ENCODE measurements around the gene REC8.

Gene REC8

DNA sequence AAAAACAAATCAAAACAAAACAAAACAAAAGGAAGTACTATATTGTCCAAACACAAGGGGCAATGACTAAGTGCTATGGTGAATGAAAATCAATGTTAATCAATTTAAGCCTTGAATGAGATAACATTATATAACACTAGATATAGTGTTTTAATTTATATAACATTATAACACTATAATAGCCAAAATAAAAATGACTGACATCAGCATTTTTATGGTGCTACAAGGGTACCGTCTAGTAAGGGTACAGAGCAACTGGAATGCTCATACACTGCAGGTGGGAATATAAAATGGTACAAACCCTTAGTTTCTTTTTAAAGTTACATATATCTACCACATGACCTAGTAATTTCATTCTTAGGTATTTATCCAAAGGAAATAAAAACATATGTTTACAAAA, 54.6 kb downstream of the REC8 start:
- H3K27me3 ChIP-seq (ENCODE audit: insufficient read depth, low read length, poor library complexity), result no peaks in the 10 kb centered on the region
- peaks cover 4% of the 10 kb centered on the region; the same call in 1 of the 2 replicates for H4K20me1 ChIP-seq (ENCODE audit: insufficient read depth, low read length)
- no peak overlapping the region for H3K9ac ChIP-seq (ENCODE audit: low read depth, low read length)
- H3K4me2 ChIP-seq (ENCODE audit: insufficient read depth, low read length), result no peak overlapping the region
- ATAC-seq (ENCODE audit: insufficient read depth, low read depth) (no peak), DNase-seq (no peak)
- peaks cover 16% of the 10 kb centered on the region for H3K4me1 ChIP-seq (ENCODE audit: insufficient read depth, low read length)
- no peak overlapping the region for H3K27ac ChIP-seq (ENCODE audit: low read length)
- H3K4me3 ChIP-seq (ENCODE audit: low read depth in 1 of 2, low read length in 2 of 2), result no peak overlapping the region
- H3K36me3 ChIP-seq (ENCODE audit: insufficient read depth, low read length), result peaks cover 12% of the 10 kb centered on the region
- no peak overlapping the region for H2AFZ ChIP-seq (ENCODE audit: low read depth, low read length)
- H3K9me3 ChIP-seq (ENCODE audit: insufficient read depth, low read length, severe bottlenecking), result no peaks in the 10 kb centered on the region
- TF ChIP-seq CTCF (IDR thresholded peaks at IDR 0.05; ENCODE audit: borderline replicate concordance, extremely low read depth, low read length, poor library complexity, severe bottlenecking), result no peak
- no peak for TF ChIP-seq EZH2 (IDR thresholded peaks at IDR 0.05; ENCODE audit: borderline replicate concordance, low read depth, low read length, severe bottlenecking)
- H3K79me2 ChIP-seq (ENCODE audit: insufficient read depth, low read length), result peaks cover 81% of the 10 kb centered on the region

DNA sequence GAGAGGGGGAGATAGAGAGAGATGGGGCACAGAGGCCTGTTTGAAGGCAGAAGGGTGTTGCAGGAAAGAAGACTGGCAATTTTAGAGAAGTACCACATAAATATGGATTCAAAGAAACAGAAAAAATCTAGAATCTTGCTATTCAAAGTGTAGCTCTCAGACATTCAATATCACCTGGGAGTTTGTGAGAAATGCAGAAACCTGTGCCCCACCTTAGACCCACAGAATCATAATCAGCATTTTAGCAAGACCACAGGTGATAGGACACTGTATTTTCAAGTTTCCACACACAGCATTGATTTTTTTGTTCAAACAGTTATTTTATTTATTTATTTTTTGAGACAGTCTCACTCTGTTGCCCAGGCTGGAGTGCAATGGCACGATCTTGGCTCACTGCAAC, 57.0 kb downstream of the REC8 start:
- TF ChIP-seq EZH2 (IDR thresholded peaks at IDR 0.05; ENCODE audit: borderline replicate concordance, low read depth, low read length, severe bottlenecking), result no peak
- TF ChIP-seq CTCF (IDR thresholded peaks at IDR 0.05; ENCODE audit: borderline replicate concordance, extremely low read depth, low read length, poor library complexity, severe bottlenecking), result no peak
- no peaks in the 10 kb centered on the region for H3K9me3 ChIP-seq (ENCODE audit: insufficient read depth, low read length, severe bottlenecking)
- H3K9ac ChIP-seq (ENCODE audit: low read depth, low read length), result no peak overlapping the region
- H4K20me1 ChIP-seq (ENCODE audit: insufficient read depth, low read length), result peaks cover 4% of the 10 kb centered on the region; the same call in 1 of the 2 replicates
- H3K4me1 ChIP-seq (ENCODE audit: insufficient read depth, low read length), result peaks cover 28% of the 10 kb centered on the region
- ATAC-seq (ENCODE audit: insufficient read depth, low read depth), result no peak
- H3K4me2 ChIP-seq (ENCODE audit: insufficient read depth, low read length), result no peak overlapping the region
- no peak overlapping the region for H3K4me3 ChIP-seq (ENCODE audit: low read depth in 1 of 2, low read length in 2 of 2)
- no peak for DNase-seq
- no peak overlapping the region for H2AFZ ChIP-seq (ENCODE audit: low read depth, low read length)
- H3K79me2 ChIP-seq (ENCODE audit: insufficient read depth, low read length), result peaks cover 87% of the 10 kb centered on the region
- no peaks in the 10 kb centered on the region for H3K27me3 ChIP-seq (ENCODE audit: insufficient read depth, low read length, poor library complexity)
- no peak overlapping the region for H3K27ac ChIP-seq (ENCODE audit: low read length)
- peaks cover 14% of the 10 kb centered on the region for H3K36me3 ChIP-seq (ENCODE audit: insufficient read depth, low read length)

All from DND-41 (cell line).